Stimulated activated CD4-positive, alpha-beta T cell treated with anti-CD3 and anti-CD28 coated beads, TNF-alpha, amount 100 ng/mL, for 24 hours (primary cell): ENCODE measurements around the gene BABAM1.

Source experiments
- DNase-seq, 3 experiments: peaks; one replicate each; pipeline ENCODE4 v3.0.0-alpha.2; 2020; ENCODE audit warnings: low read depth in 3 of 3

BABAM1 gene

DNA sequence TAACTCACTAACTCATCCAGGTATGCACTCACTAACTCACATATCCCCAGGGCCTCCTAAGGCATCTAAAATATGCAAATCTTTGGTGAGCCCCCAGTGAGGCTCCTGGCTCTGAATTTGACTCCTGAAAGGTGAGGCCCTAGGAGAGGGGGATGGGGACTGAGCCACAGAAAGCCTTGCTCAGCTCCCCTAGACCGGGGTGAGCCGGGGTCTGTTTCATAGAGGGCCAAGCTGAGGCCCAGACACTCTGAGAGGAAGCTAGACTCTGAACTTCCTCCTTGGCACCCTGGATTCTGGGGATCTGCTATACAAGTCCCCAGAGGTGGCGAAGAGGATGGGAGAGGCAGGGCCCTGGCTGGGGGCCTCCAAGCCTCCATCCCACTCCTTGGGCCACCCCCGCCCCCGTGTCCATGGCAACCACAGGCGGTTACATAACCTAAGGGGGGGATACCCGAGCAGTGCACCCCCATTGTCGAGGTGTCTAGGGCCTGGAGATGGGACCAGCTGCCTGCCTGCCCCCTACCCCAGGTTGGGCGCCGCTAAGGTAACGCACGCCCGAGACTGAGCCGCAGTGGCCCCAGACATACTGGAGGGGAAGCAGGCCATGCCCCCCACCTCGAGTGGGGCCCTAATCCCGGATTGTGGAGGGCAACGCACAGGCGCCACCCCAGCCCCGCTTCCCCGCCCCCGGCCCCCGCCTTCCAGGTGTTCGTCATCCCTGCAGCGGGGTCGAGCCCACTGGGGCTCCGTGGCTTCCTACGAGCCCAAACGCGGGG lies 35.3 kb downstream of the BABAM1 start:
- no peak for DNase-seq

DNA sequence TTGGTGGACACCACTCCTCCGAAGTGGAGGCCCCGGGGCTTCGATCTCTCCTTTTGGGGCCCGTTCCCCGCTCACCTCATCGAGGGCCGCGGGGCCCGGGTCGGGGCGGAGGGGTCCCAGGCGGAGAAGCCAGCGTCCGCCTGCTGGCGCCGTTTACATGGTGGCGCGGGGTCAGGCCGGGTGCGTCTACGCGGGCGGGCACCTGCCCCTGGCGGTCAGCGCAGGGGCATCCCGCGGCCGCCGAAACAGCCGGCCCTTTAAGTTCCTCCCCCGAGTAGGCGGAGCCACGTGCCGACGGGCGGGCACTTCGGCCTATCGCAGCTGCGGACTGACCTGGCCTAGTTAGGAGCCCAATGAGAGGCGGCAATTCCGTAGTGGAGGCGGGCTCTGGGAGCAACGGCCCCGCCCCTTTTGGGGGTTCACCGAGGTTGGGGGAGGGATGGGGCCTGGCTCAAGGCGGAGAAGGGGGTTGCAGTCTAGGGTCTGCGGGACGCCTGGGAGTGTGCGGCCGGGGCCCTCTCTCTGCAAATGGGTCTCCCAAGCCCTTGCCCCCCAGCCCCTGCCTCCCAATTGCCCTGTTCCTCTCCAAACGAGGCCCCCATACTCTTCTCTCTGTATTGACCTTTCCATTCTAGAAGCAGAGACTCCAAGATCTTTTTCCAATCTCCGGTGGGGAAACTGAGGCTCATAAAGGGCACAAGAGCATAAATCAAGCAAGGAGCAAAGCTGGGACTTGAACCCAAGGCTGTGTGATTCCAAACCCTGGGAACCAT lies 36.1 kb downstream of the BABAM1 start, which contains the start of gene ABHD8:
Gene ABHD8, minus strand, starts transcription at position 259 of the 773 bp plus-strand sequence. CDS start 1,809 bp downstream, outside the sequence.
- DNase-seq, result peak; percentile 79 to 94 (median 86)

DNA sequence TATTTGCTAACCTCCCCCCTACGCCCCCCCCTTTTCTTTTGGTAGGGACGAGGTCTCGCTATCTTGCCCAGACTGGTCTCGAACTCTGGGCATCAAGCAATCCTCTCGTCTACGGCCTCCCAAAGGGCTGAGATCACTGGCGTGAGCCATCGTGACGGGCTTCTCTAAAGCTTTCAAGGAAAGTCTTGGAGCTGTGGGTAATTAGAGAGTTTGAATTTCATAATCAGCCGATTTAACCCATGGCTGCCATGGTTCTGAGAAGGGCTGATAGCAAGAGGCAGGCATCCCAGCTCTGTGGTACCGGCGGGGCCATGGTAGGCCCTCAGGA lies 36.7 kb downstream of the BABAM1 start:
- DNase-seq, result no peak

DNA sequence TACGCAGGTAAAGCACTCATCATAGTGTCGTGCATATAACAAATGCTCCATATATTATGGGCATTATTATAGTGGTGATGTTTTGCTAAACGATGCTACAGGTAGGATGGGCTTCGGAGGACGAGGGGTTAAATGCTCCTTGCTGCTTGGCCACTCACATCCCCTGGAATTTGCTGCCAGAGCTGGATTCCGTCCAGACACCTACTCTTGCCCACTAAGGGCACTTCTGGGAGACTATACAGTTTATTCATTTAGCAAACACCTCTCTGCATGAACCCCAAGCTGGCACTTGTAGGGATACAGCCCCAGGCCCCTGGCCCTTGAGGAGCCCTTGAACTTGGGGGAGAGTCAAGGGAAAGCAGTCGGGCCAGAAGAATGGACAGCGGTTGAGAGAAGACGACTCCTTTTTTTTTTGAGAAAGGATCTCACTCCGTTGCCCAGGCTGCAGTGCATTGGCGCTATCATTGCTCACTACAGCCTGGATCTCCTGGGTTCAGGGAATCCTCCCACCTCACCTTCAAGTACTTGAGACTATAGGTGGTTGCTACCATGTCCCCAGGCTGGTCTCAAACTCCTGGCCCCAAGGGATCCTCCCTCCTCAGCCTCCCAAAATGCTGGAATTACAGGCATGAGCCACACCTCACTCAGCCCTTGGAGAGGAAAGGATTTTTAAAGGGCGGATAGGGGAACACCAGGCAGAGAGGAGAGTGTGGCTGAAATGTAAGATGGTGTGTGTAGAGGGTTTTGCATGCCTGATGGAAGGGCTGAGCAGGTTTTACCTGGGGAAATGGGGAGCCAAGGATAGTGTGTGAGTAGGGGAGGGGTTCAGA lies 37.4 kb downstream of the BABAM1 start:
- DNase-seq, result no peak

DNA sequence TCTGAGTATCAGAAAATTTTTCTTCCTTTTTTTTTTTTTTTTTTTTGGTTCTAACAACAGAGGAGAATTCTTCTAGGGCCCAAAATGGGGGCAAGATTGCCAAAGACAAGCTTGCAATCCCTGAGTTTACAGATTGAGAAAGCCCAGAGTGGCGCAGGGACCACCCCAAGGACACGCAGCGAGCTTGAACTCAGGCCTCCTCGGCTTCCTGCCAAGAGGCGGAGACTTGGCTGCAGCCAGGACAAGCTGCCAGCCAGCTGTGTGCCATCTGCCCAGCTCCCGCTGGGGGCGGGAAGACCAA lies 37.9 kb downstream of the BABAM1 start:
- no peak for DNase-seq

DNA sequence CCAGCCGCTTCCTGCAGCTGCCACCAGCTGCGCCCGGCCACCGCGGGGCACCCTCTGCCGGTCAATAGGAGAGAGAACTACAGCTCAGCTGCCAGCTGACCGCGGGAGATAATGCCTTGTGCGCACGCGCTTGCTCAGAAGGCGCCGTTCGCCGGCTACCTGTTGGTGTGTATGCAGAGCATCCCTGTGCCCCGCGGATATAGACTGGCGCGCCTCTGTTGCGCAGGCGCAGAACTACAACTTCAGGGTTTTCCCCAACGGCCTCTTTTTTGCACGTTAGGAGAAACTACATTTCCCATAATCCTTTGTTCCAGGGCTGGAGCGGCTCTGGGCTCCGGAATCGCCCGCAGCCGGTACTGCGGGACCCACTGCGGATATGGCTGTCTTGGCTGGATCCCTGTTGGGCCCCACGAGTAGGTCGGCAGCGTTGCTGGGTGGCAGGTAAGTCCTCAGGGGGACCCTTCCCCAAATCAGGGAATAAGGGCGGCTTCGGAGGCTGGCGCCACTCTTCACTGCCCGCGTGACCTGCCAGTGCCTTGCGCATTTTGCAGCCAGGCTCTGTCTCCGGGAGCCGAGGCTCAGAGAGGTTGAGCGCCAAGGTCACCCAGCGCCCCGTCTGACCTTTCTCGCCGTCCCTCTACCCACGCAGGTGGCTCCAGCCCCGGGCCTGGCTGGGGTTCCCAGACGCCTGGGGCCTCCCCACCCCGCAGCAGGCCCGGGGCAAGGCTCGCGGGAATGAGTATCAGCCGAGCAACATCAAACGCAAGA lies 38.5 kb downstream of the BABAM1 start, which contains the start of gene MRPL34:
Gene MRPL34, plus strand, starts transcription at position 356 of the 768 bp plus-strand sequence. Its CDS starts 21 bp downstream, at position 377.
- DNase-seq, result peak; percentile 84 to 97 (median 91)

DNA sequence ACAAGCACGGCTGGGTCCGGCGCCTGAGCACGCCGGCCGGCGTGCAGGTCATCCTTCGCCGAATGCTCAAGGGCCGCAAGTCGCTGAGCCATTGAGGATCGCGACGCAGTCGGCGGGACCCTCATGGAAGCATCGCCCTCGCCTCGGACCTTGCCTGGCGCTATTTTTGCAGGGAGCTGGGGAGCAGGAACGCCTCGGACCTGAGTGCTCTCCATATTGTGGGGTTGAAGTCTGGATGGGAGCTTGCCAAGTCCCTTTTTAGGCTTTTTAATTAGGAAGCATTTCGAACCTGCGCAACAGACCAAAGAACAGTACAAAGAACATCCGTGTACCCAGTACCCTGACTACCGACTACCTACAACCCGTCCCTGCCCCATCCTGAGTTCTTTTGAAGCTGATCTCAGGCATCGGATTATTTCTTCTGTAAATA lies 39.1 kb downstream of the BABAM1 start:
- no peak for DNase-seq

DNA sequence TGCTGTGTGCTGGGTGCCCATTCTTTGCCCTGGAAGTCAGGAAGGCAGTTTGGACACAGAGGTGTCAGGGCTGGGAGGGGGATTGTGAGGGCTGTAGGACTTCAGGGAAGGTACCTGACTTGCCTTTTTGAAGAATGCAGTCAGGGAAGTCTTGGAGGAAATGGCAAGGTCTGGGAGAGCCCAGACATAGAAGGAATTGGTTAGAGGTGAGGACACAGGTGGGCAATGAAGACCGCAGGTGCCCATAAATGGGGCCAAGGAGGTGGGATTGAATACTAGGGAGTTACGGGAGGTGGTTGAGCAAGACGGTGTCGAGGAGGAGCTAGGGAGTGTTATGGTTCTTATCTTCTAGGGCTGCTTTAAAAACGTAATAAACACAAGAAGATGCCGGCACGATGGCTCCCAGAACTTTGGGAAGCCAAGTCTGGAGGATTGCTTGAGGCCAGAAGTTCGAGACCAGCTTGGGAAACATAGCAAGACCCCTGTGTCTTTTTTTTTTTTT lies 40.7 kb downstream of the BABAM1 start:
- DNase-seq, result no peak

DNA sequence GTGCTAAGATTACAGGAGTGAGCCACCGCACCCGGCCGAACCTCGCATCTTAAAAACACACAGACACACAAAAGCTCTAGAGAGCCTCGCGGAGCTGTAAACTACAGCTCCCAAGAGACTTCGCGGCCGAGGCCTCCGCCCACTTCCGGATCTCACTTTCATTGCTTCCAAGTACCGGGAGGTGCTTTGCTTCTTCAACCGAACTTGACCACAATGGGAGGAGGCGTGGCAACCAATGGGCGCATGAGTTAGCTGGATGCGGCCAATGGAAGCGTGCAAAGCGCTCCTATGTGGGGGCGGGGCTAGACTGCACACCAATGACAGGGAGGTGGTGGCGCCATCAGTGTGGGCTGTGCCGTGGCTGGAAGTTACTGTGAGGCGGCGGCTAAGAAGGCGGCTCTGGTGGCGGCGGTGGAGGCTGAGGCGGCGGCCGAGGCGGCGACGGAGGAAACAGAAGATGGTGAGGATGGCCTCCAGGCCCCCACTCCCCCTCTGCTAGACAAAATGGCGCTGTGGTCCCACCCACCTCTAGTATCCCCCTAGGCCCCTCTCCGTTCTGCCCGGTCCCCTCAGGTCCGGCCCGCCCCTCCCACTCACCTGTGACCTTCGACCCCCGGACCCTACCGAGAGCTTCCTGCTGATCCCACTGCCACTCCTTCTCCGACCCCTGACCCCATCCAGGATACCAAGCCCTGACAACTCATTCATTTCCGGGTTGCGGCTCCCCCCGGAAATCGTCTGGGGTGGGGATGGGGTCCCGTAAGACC lies 42.1 kb downstream of the BABAM1 start, which contains the start of gene DDA1:
Gene DDA1, plus strand, starts transcription at position 366 of the 767 bp plus-strand sequence. Its CDS starts 92 bp downstream, at position 458.
- DNase-seq, result peak; percentile 97 to 100 (median 99)

DNA sequence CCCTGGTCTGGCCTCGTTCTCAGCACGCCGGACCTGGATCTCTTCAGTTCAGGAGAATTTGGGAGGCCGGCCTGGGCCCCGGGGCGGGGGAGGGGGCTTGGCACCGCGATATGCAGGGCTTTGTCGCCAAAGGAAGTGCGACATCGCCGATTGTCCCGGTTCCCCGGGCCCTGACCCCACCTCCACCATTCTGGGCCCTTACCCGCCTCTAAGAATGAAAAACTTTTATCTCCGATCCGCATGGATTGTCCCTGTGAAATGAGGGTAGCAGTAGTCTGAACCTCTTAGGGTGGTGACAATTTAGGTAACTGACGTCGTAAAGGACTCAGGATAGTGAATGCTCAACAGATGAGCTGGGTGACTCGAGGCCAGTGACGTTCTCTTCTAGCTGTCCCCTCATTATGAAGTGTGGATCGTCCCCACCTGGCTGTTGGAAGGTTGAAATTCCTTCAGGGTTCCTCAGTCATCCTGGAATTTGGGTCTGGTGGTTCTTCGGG lies 42.8 kb downstream of the BABAM1 start:
- no peak for DNase-seq

DNA sequence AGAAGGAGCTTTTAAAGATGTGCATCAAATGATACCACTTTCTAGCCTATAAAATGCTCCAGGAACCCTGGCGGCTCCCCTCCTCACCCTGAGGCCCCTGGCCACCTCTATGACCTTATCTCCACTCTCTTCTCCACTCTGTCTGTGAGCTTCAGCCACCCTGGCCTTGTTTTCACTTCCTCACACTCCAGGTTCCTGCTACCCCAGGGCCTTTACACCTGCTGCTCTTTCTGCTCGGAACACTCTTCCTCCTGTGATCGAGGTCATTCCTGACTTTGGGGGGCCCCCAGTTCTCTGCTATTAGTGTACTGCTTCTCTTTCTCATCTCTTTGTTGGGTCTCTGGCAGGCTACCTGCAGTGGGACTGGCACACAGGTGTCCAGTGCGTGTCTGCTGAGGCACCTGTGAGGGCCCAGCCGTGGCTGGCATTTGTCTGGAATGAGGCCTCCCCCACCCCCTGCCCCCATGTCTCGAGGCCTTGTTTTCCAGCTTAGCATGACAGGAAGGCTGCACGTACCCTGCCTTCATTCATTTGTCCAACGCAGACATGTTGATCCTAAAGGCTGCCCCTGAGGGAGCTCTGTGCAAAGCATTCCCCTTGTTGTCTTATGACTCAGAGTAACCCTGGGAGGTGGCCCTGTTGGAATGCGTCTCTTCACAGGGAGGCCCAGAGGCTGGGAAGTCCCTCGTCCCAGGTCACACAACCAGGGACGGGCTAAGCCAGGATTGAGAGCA lies 44.4 kb downstream of the BABAM1 start:
- no peak for DNase-seq

DNA sequence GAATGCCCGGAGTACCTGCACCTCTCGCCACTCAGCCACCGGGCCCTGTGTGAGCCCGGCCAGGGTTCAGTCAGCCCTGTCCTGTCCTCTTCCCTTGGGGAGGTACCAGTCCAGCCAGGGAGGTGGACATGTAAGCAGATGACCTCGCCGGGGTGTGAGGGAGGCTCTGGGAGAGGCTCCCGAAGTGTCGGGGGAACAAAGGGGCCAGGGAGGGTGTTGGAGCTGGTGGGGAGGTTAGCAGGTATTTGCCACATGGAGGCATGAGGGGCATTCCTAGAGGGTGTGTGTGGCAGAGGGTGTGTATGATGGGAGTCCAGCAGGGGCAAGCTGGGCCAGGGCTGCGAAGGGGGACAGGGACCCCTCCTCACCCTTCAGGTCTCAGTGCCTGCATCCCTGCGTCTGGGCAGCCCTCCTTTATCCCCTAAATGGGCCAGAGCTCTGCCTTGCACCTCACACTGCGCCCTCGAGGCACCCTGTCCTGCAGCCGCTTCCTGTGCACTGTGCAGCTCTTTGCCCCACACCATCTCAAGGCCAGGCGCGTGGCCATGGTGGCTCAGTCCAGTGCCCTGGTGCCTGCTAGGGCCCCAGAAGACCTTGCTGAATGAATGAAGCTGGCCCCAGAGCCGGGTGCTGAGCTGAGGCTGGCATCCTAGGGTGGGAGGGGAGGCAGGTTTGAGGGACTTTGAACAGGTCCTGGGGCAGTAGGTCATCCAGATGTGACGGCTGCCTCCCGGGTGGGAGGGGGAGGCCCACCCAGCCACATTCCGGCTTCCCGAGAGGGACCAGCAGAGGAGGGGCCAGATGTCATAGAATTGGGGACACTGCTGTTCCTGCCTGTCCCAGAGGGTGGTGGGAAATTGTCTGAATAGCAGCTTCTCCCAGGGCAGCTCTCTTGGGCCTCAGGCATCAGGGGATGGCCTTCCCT lies 45.2 kb downstream of the BABAM1 start:
- DNase-seq, result no peak

DNA sequence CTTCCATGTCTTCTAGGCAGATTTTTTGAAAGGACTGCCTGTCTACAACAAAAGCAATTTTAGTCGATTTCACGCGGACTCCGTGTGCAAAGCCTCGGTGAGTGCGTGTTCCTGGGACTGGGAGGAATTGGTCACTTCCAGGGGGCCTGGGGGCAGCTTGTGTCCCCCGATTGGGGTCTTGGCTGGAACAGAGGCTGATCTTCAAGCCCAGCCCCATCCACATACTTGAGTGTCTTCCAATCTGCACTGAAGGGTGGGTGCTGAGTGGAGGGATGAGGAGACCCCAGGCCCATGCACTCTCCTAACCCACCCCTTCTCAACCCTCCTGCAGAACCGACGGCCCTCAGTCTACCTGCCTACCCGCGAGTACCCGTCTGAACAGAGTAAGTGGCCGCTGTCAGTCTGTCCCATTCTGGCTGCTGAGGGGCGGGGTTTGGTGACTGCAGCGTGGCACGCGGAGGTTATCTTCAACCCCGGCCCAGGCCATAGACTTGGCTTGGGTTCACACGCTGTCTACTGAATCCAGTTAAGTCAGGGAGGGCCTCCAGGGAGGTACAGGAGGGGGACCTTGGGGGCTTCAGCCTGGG lies 46.9 kb downstream of the BABAM1 start:
- no peak for DNase-seq

DNA sequence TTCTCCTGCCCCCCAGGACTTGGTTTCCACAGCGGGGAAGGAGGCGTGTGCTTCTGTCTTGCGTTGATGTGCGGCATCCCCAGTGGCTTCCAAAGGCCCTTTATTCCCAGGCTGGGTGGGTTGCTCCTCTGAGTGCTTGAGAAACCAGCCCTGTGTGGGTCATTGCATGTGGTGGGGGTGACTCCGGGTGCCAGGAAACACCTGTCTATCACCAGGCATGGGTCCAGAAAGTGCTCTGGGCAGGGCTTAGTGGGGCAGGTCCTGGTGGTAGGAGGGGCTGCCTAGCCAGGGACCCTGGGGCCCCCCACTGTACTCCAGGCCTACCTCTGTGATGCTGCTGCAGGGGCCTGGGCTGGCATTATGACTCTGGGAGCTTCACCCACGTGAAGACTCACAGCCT lies 51.7 kb downstream of the BABAM1 start:
- DNase-seq, result no peak

DNA sequence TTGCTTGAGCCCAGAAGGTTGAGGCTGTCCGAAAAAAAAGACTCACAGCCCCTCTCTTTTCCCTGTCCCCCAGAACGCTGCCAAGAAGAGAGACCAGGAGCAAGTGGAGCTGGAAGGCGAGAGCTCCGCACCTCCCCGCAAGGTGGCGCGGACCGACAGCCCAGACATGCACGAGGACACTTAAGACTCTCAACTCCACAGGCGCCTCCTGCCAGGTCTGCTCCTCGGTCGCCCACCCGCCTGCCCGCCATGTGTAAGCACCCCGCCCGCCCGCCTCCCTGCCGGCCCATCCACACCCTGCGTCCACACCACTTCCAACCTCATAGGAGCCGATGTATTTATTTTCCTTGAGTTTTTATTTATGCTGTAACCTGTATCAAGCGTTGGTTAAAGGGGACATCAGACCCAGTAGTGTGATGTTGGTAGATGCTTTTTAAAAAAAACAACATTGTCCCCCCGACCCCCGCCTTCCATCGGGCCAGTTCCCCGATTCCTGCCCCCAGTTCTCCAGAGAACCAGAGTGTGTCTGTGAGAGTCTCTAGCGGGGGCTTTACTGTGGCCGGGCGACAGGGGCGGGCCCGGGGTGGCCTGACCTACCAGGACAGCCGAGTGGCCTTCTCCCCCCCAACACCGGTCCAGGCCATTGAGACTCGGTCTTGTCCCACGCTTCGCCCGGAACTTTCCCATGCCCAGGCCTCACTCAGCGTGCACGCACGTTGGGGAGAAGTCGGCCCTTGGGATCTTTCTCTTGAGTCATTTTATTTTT lies 52.4 kb downstream of the BABAM1 start:
- DNase-seq, result no peak

DNA sequence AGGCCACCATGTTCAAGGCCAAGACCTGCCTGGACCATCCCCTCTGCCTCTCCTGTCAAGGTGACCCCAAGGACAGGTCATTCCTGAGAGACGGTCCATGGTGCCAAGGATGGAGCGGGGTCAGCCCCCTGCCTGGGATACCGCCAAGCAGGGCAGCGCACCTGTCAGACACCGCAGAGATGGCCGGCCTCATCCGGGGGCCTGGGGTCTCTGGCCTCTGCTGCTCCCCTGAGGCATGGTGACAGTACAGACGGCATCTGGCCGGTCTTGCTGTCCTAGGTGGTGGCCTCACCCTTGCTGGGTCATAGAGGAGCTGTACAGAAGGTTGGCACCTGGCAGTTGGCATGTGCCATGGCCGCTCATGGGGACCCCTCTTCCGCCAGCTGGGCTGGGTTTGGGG lies 53.2 kb downstream of the BABAM1 start:
- DNase-seq, result no peak
